Peyer's patch (tissue), 4 donors: Measurements from ENCODE around the gene UGT2B11.
"Not testable (repeated sequence)": the region's sequence is repeated elsewhere in the genome, so short reads cannot be mapped to it uniquely, and the experiment has no call there.

Experiments used
- POLR2A ChIP-seq, 2 donors: fragments of 450-650 bp; IDR thresholded peaks; one replicate each; pipeline ENCODE4 v1.5.1; 2017; ENCODE audit warnings: antibody characterized with exemption in 2 of 2, mild to moderate bottlenecking in 2 of 2, moderate library complexity in 2 of 2
- TF ChIP-seq, protein P1 (sequence below), 6 experiments: fragments of 450-650 bp in 4 of 6; fragments of 200-600 bp in 2 of 6; sonication (generic) in 1 of 6; IDR thresholded peaks; one replicate each; pipeline ENCODE4 v1.5.1; 2017 to 2019; ENCODE audit warnings: antibody characterized with exemption in 6 of 6, mild to moderate bottlenecking in 3 of 6, moderate library complexity in 1 of 6

DNA sequence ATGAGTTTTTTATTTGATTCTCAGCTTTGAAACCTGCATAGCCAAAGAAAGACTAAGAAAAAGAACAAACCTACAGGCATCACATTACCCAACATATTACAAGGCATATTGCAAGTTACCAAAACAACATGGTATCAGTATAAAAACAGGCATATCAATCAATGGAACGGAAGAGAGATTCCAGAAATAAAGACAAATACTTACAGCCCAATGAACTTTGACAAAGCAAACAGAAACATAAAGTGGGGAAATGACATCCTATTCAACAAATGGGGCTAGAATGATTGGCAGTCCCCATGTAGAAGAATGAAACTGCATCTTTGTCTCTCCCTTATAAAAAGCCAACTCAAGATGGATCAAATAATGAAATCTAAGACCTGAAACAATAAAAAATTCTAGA, 23.9 kb downstream of the UGT2B11 start:
- TF ChIP-seq, protein P1, sequence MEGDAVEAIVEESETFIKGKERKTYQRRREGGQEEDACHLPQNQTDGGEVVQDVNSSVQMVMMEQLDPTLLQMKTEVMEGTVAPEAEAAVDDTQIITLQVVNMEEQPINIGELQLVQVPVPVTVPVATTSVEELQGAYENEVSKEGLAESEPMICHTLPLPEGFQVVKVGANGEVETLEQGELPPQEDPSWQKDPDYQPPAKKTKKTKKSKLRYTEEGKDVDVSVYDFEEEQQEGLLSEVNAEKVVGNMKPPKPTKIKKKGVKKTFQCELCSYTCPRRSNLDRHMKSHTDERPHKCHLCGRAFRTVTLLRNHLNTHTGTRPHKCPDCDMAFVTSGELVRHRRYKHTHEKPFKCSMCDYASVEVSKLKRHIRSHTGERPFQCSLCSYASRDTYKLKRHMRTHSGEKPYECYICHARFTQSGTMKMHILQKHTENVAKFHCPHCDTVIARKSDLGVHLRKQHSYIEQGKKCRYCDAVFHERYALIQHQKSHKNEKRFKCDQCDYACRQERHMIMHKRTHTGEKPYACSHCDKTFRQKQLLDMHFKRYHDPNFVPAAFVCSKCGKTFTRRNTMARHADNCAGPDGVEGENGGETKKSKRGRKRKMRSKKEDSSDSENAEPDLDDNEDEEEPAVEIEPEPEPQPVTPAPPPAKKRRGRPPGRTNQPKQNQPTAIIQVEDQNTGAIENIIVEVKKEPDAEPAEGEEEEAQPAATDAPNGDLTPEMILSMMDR (IDR thresholded peaks at IDR 0.05), result not testable (repeated sequence)
- TF ChIP-seq POLR2A (IDR thresholded peaks at IDR 0.05), result not testable (repeated sequence)
